LHCN-M2 (cell line): ENCODE data around the gene SEMA6B. TPM values are rescaled to one million over a fixed set of nuclear protein-coding genes. Genes with fewer than 3 reads are reported as not detected.
A peak's percentile ranks its signal among the peaks of the same experiment; 100 is the strongest.

Experiments
- DNase-seq: peaks from one replicate; pipeline ENCODE4 v3.0.0-alpha.2; 2012; ENCODE audit warnings: low read depth
- total RNA-seq: library from RNA; depleted of rRNA; stranded (reverse); fragments of >200 nt; gene quantifications from 2 replicates; pipeline ENCODE4 v1.2.3, GENCODE V29; 2014

Gene SEMA6B
- total RNA-seq, 1 experiment from 2014 or later = 30.7 TPM

- DNase-seq = no peak
Measured at GRCh38 chr19:4587527-4587926, 28.0 kb upstream of the SEMA6B start.

- DNase-seq = no peak
Measured at GRCh38 chr19:4586691-4587090, 27.2 kb upstream of the SEMA6B start.

- DNase-seq = no peak
Measured at GRCh38 chr19:4586245-4586644, 26.8 kb upstream of the SEMA6B start.

GRCh38 chr19:4585556-4585955 lies 26.1 kb upstream of the SEMA6B start:
- DNase-seq = no peak

- peak; percentile 78 for DNase-seq
Measured at GRCh38 chr19:4584670-4585460, 25.4 kb upstream of the SEMA6B start.

GRCh38 chr19:4583961-4584669 lies 24.6 kb upstream of the SEMA6B start:
- DNase-seq = no peak

- peak; percentile 72 for DNase-seq
Measured at GRCh38 chr19:4582980-4583842, 23.7 kb upstream of the SEMA6B start.

GRCh38 chr19:4581666-4582553 lies 22.4 kb upstream of the SEMA6B start:
- no peak for DNase-seq

- no peak for DNase-seq
Measured at GRCh38 chr19:4580961-4581665, 21.6 kb upstream of the SEMA6B start.

GRCh38 chr19:4580021-4580901 lies 20.8 kb upstream of the SEMA6B start:
- DNase-seq = no peak

GRCh38 chr19:4579389-4579788 lies 19.9 kb upstream of the SEMA6B start:
- no peak for DNase-seq

- no peak for DNase-seq
Measured at GRCh38 chr19:4578552-4579248, 19.2 kb upstream of the SEMA6B start.

GRCh38 chr19:4577020-4577782 lies 17.7 kb upstream of the SEMA6B start:
- peak; percentile 39 for DNase-seq

- DNase-seq = peak; percentile 65
Measured at GRCh38 chr19:4576016-4576933, 16.8 kb upstream of the SEMA6B start.

- DNase-seq = peak; percentile 97
Measured at GRCh38 chr19:4575267-4576015, 16.0 kb upstream of the SEMA6B start.

GRCh38 chr19:4573682-4574081 lies 14.2 kb upstream of the SEMA6B start:
- DNase-seq = no peak
